Measurements from ENCODE around the gene CDH22.

DNA sequence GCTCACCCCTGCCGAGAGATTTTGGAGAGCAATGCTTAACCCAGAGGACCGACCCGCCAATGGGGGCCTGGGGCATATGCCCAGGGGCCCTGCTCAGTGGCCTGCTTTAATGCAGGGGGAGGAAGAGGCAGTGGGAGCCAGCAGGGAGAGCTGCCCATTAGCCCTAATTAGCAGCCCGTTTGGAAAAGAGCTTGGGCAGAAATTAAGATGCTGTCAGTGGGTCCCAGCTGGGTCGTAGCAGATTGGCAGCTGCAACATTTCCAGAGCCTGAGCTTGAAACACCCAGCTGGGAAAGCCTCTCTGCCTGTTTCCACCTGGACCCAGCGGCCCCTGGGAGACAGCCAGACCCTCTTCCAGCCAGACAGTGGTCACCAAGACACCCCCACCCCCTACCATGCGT, 150.7 kb downstream of the CDH22 start:
- TF ChIP-seq EZH2 (IDR thresholded peaks at IDR 0.05), result no peak
- TF ChIP-seq, protein P1, sequence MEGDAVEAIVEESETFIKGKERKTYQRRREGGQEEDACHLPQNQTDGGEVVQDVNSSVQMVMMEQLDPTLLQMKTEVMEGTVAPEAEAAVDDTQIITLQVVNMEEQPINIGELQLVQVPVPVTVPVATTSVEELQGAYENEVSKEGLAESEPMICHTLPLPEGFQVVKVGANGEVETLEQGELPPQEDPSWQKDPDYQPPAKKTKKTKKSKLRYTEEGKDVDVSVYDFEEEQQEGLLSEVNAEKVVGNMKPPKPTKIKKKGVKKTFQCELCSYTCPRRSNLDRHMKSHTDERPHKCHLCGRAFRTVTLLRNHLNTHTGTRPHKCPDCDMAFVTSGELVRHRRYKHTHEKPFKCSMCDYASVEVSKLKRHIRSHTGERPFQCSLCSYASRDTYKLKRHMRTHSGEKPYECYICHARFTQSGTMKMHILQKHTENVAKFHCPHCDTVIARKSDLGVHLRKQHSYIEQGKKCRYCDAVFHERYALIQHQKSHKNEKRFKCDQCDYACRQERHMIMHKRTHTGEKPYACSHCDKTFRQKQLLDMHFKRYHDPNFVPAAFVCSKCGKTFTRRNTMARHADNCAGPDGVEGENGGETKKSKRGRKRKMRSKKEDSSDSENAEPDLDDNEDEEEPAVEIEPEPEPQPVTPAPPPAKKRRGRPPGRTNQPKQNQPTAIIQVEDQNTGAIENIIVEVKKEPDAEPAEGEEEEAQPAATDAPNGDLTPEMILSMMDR (IDR thresholded peaks at IDR 0.05), result no peak
